Measurements from ENCODE around the gene FBXO24.

The FBXO24 gene

DNA sequence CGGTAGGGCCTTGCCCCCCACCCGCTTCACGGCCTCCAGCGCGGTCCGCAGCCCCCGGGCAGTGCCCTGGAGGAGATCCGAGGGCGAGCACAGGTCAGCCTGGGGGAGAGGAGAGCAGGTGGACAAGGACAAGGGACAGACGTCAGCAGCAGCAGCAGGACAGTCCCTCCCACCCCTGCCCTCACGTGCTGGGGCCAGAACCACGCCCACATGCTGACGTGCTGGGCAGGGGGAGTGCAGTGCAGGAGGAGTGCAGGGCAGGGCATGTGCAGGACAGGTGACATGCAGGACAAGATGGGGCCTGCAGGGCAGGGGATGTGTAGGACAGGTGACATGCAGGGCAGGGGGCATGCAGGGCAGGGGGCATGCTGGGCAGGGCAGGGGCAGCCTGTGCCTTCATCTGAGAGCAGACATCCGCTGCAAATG is 10.9 kb upstream of the FBXO24 start:
- DNase-seq = no peak

DNA sequence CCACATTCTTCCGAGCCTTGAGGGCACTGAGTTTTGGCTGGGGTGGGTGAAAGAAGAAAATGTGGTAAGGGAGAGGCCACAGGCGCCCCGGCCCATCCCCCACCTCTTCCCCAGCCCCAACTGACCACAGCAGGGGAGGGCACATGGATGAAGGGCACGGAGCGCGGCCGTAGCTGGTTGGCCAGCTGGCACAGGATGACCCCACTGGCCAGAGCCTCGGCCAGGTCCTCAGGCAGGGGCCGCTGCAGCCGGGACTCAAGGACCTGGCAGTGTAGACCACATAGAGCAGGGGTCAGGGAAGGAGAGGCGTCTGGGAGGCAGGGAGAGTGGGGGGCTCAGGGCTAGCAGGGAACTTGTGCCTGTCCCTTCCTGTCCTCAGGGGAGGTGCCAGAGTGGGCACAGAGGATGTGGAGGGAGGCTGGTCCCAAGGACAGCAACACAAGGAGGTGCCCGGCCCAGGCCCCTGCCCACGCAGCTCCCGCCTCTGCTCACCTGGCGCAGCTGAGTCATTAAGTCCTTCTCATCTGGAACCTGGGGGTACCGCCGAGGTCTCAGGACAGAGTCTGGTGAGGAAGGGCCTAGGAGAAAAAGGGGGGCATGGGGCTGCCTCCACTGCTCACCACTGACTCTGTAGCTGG is 10.3 kb upstream of the FBXO24 start:
- no peak for DNase-seq

DNA sequence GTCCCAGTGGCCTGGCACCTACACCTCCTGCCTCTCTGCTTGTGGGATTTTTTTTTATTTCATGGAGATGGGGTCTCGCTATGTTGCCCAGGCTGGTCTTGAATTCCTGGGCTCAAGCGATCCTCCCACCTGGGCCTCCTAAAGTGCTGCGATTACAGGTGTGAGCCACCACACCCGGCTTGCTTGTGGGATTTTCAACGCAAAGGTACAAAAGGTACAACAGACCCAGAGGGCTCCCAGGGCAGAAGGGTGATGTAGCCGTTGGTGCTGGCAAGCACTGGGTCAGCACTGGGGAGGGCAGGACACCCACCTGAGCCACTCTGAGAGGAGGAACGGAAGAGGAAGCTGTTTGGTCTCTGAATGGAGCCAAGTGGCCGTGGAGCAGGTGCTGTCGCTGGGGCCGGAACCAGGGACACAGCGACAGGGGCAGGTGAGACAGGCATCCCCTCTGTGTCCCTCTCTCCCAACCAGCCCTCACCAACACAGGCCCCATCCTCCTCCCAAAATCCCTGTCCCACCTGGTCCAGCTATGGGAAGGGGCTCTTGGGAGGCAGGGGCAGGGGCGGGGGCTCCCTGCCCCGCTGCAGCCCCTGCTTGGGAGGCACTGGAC is 9.6 kb upstream of the FBXO24 start:
- DNase-seq = no peak

- DNase-seq = no peak
Observed at GRCh38 chr7:100577103-100577502, 9.0 kb upstream of the FBXO24 start.

- DNase-seq = no peak
Observed at GRCh38 chr7:100577507-100577906, 8.6 kb upstream of the FBXO24 start.

DNA sequence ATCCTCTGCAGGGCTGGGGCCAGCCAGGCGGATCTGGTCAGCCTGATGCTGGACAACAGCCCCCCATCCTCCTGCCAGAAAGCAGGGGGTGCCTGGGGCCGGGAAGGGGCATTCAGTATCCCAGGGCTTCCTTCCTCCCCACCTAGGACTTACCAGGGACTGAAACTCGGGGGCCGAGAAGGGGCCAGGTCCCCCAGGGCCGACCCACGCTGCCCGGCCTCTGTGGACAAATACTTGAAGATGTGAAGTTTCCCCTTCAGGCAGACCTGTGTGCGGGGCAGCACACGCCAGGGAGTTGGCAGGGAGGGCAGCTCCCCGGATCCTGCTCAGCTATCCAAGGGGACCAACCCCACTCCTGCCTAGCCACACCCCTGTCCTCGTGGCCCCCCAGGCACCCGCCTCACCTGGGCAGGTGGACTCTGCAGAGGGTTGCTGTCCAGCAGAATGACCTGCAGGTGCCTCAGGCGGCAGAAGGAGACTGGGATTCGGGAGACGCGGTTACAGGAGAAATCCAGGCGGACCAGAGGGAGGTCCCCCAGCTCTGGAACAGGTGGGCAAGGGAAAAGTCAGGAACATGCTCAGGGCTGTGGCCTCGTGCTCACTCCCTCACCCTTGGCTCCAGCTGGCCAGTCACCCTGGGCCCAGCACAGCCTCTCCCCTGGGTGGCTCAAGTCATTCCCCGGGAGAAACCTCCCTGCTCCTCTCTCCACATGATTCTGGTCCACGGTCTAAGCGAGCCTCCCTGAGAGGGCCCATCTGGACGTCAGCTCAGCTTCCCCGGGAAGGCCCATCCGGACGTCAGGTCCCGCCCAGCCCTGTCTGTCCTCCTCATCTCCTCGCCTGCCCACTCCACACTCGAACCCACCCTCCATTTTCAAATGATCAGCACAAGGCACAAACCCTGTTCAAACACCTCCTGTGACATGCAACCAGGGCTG is 7.6 kb upstream of the FBXO24 start:
- no peak for DNase-seq

GRCh38 chr7:100580466-100581283 is 5.5 kb upstream of the FBXO24 start:
- no peak for DNase-seq

- DNase-seq = no peak
Observed at GRCh38 chr7:100582041-100582579, 4.0 kb upstream of the FBXO24 start.

- DNase-seq = no peak
Observed at GRCh38 chr7:100582650-100583049, 3.5 kb upstream of the FBXO24 start.

GRCh38 chr7:100583132-100584053 is 2.7 kb upstream of the FBXO24 start:
- no peak for DNase-seq

GRCh38 chr7:100584054-100584682 is 2.0 kb upstream of the FBXO24 start:
- no peak for DNase-seq

GRCh38 chr7:100584683-100585510 is 1.2 kb upstream of the FBXO24 start:
- peak; percentile 28 for DNase-seq

- DNase-seq = peak; percentile 63
Observed at GRCh38 chr7:100585511-100586265, 440 bp upstream of the FBXO24 start, which contains the start of gene LRCH4. Gene LRCH4, minus strand, starts transcription at chr7:100586129. Its CDS starts 29 bp downstream, at chr7:100586100.

DNA sequence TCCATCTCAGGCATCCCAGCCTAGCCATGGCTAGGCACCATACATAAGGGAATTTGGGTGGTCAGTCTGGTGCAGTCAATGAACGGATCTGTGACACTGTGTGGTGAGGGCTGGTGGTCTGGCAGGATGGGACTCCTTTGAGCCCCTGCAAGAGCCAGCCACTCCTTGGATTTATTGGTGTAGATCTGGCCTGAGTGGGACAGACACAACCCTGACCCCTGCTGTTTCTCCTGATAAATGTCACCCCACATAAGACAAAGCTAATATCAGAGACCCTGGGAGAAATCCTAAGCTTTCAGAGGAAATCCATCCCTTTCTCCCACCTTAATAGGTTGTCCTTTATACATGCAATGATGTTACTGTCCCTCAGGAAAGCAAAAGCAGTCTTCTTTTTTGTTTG is 2.3 kb downstream of the FBXO24 start:
- no peak for DNase-seq

- no peak for DNase-seq
Observed at GRCh38 chr7:100589341-100589947, 3.3 kb downstream of the FBXO24 start.

DNA sequence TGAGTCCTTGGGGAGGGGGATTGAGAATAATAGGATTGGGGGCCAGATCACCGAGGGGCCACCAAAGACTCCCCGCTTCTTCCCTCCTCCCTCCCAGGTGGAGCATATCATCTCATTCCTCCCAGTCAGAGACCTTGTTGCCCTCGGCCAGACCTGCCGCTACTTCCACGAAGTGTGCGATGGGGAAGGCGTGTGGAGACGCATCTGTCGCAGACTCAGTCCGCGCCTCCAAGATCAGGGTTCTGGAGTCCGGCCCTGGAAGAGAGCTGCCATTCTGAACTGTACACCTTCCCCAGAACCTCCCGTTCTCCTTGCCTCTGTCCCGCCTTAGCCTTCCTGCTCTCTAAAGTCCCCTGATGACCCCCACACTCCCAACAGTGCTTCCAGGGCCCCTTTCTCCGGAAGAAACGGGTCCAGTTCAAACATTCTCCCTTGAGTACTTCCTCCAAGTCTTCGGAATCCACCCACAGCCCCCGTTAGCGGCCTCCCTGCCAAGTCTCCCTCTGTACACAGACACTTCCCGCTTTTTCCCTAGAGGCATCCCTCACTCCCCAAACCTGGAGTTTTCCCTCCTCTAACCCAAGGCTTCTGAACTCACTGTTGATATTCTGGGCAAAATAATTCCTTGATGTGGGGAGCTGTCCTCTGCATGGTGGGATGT is 4.1 kb downstream of the FBXO24 start:
- no peak for DNase-seq

DNA sequence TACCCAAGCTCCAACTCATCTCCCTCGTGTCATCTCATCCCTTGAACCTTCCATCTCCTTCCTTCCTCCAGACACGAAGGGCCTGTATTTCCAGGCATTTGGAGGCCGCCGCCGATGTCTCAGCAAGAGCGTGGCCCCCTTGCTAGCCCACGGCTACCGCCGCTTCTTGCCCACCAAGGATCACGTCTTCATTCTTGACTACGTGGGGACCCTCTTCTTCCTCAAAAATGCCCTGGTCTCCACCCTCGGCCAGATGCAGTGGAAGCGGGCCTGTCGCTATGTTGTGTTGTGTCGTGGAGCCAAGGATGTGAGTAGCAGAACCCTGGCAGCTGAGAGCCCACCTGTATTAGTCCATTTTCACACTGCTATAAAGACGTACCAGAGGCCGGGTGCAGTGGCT is 5.5 kb downstream of the FBXO24 start:
- DNase-seq = no peak

DNA sequence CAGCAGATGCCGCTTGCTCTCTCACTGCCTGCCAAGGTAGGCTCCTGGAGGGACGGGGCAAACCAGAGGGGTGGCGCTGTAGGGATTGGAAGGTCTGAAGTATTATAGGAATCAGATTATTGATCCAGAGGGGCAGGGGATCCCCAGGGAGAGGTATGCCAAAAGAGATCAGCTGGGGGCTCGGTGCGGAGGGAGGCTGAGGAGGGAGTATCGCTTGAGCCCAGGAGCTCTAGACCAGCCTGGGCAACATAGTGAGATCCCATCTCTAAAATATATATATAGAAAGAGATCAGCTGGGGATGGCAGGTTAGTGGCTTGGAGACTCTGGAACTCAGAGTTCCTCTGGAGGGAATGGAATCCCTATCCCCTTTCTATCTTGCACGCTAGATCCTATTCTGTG is 9.1 kb downstream of the FBXO24 start:
- DNase-seq = no peak
